ENCODE results near the gene KANK4. TPM values are rescaled to one million over a fixed set of nuclear protein-coding genes. Genes with fewer than 3 reads are reported as not detected.

KANK4 gene
- polyA plus RNA-seq, 3 donors, result not detected

DNA sequence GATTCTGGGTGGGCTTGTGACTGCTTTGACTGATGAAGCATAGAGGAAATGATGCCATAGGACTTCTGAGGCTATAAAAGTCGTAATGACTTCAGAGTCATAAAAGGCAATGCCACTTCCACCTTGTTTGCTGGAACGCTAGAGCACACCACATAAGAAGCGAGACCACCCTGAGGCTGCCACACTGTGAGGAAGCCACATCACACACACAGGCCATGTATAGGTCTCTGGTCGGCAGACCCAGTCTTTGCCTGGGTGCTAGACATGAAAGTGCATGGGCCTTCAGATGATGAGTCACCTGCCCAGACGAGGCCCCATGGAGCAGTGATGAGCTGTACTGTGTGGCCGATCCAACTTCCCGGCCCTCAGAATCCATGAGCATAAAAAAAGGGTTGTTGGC lies 14.2 kb upstream of the KANK4 start:
- Mint-ChIP-seq H3K9me3 (peaks cover 0 to 3% (median 0%) of the 10 kb centered on the region in 7 donors), H3K36me3 (no peaks in the 10 kb centered on the region), H3K4me3 (no peak overlapping the region), H3K4me1 (no peaks in the 10 kb centered on the region), H3K27me3 (ENCODE audit: low read depth in 3 of 3) (peaks cover 0 to 4% (median 2%) of the 10 kb centered on the region in 3 donors), H3K27ac (no peak overlapping the region)
- no peak overlapping the region for H3K27ac ChIP-seq (ENCODE audit: low read depth in 1 of 2, low read length in 2 of 2)
- no peaks in the 10 kb centered on the region for H3K36me3 ChIP-seq (replicated peaks in 1 of 2; ENCODE audit: control insufficient read depth in 1 of 2, insufficient read depth in 2 of 2, low read length in 2 of 2)
- no peaks in the 10 kb centered on the region for H3K4me1 ChIP-seq (ENCODE audit: control insufficient read depth in 1 of 2, insufficient read depth in 2 of 2, low read length in 2 of 2)
- no peaks in the 10 kb centered on the region for H3K9me3 ChIP-seq (replicated peaks in 1 of 2; ENCODE audit: control insufficient read depth in 1 of 2, insufficient read depth in 1 of 2, low read length in 2 of 2)
- H3K4me3 ChIP-seq (replicated peaks in 1 of 3; ENCODE audit: low read depth in 2 of 3, low read length in 3 of 3), result no peak overlapping the region
- TF ChIP-seq CTCF (IDR thresholded peaks at IDR 0.05), result no peak
- no peak for DNase-seq
- WGBS (ENCODE audit: insufficient coverage), result 88% methylated on average over 5 of the region's 7 CpGs
- H3K4me2 ChIP-seq (replicated peaks; ENCODE audit: extremely low read depth, low read length, poor library complexity, severe bottlenecking), result no peak overlapping the region
- H2AFZ ChIP-seq (ENCODE audit: insufficient read depth, low read depth, low read length, poor library complexity, severe bottlenecking), result no peak overlapping the region
- H4K20me1 ChIP-seq (ENCODE audit: insufficient read depth, low read length), result no peaks in the 10 kb centered on the region
- H3K79me2 ChIP-seq (ENCODE audit: insufficient read depth, low read length), result no peaks in the 10 kb centered on the region
- intact Hi-C loops (cut with micrococcal nuclease), result no loop called here
- H3K27me3 ChIP-seq (ENCODE audit: control insufficient read depth in 2 of 2, insufficient read depth in 2 of 2, low read length in 2 of 2), result no peaks in the 10 kb centered on the region
- no peak overlapping the region for H3K9ac ChIP-seq (ENCODE audit: insufficient read depth, low read length, poor library complexity, severe bottlenecking)

- H3K27ac Mint-ChIP-seq, result no peak overlapping the region
- Histone ChIP-seq H3K79me2 (ENCODE audit: insufficient read depth, low read length) (no peaks in the 10 kb centered on the region), H3K9ac (ENCODE audit: insufficient read depth, low read length, poor library complexity, severe bottlenecking) (no peak overlapping the region), H3K9me3 (replicated peaks in 1 of 2; ENCODE audit: control insufficient read depth in 1 of 2, insufficient read depth in 1 of 2, low read length in 2 of 2) (no peaks in the 10 kb centered on the region), H3K27ac (ENCODE audit: low read depth in 1 of 2, low read length in 2 of 2) (no peak overlapping the region), H2AFZ (ENCODE audit: insufficient read depth, low read depth, low read length, poor library complexity, severe bottlenecking) (no peak overlapping the region), H3K4me2 (replicated peaks; ENCODE audit: extremely low read depth, low read length, poor library complexity, severe bottlenecking) (no peak overlapping the region), H3K4me1 (ENCODE audit: control insufficient read depth in 1 of 2, insufficient read depth in 2 of 2, low read length in 2 of 2) (no peaks in the 10 kb centered on the region), H3K27me3 (ENCODE audit: control insufficient read depth in 2 of 2, insufficient read depth in 2 of 2, low read length in 2 of 2) (no peaks in the 10 kb centered on the region), H3K36me3 (replicated peaks in 1 of 2; ENCODE audit: control insufficient read depth in 1 of 2, insufficient read depth in 2 of 2, low read length in 2 of 2) (no peaks in the 10 kb centered on the region), H3K4me3 (replicated peaks in 1 of 3; ENCODE audit: low read depth in 2 of 3, low read length in 3 of 3) (no peak overlapping the region), H4K20me1 (ENCODE audit: insufficient read depth, low read length) (no peaks in the 10 kb centered on the region)
- H3K9me3 Mint-ChIP-seq, result no peaks in the 10 kb centered on the region
- H3K4me1 Mint-ChIP-seq, result no peaks in the 10 kb centered on the region
- intact Hi-C loops (cut with micrococcal nuclease), result no loop called here
- 95% methylated on average over 20 of the region's 22 CpGs for WGBS (ENCODE audit: insufficient coverage)
- DNase-seq, result no peak
- H3K36me3 Mint-ChIP-seq, result no peaks in the 10 kb centered on the region
- TF ChIP-seq CTCF (IDR thresholded peaks at IDR 0.05), result no peak
- no peak overlapping the region for H3K4me3 Mint-ChIP-seq
- peaks cover 0 to 5% (median 3%) of the 10 kb centered on the region in 3 donors for H3K27me3 Mint-ChIP-seq (ENCODE audit: low read depth in 3 of 3)
These were observed 8.3 kb upstream of the KANK4 start for GRCh38 chr1:62327360-62328055.
